HG03066 (cell line): ENCODE measurements around the gene DUSP2.
A peak's percentile ranks its signal among the peaks of the same experiment; 100 is the strongest.

ENCODE experiments used
- ATAC-seq: cut with Tn5 transposase; IDR thresholded peaks from one replicate; pipeline ENCODE4 v1.9.1; 2021; ENCODE audit warnings: low read depth; ENCODE audit not compliant: unreplicated experiment

Gene DUSP2, protein sequence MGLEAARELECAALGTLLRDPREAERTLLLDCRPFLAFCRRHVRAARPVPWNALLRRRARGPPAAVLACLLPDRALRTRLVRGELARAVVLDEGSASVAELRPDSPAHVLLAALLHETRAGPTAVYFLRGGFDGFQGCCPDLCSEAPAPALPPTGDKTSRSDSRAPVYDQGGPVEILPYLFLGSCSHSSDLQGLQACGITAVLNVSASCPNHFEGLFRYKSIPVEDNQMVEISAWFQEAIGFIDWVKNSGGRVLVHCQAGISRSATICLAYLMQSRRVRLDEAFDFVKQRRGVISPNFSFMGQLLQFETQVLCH

DNA sequence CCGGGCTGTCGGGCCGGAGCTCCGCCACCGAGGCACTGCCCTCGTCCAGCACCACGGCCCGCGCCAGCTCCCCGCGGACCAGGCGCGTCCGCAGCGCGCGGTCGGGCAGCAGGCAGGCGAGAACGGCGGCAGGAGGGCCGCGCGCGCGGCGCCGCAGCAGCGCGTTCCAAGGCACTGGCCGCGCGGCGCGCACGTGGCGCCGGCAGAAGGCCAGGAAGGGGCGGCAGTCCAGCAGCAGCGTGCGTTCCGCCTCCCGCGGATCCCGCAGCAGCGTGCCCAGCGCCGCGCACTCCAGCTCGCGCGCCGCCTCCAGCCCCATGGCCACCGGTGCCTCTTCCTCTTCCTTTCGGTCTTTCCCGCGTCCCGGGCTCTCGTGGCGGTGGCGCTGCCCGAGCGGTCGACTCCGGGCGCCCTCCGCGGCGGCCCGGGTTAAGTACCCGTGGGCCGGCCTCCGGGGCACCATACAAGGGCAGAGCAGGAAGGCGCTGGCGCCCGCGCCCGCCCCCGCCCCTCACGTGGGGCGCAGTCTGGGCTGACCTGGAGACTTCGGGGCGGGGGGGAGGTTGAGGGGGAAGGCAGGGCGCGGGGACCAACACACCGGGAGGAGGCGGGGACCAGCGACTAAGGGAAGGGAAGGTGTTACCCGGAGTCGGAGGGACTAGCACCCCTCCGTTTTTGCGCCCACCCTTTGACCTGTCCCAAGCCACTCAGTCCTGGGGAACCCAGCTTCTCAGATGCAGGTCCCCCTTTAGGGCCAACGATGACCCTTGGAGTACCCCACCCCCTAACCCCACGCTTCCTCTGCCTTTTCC is at the start of gene DUSP2:
TSS of gene DUSP2 (minus strand) at position 405 of the 812 bp plus-strand sequence. CDS start at position 319, 86 bp downstream.
- ATAC-seq = peak; percentile 47

DNA sequence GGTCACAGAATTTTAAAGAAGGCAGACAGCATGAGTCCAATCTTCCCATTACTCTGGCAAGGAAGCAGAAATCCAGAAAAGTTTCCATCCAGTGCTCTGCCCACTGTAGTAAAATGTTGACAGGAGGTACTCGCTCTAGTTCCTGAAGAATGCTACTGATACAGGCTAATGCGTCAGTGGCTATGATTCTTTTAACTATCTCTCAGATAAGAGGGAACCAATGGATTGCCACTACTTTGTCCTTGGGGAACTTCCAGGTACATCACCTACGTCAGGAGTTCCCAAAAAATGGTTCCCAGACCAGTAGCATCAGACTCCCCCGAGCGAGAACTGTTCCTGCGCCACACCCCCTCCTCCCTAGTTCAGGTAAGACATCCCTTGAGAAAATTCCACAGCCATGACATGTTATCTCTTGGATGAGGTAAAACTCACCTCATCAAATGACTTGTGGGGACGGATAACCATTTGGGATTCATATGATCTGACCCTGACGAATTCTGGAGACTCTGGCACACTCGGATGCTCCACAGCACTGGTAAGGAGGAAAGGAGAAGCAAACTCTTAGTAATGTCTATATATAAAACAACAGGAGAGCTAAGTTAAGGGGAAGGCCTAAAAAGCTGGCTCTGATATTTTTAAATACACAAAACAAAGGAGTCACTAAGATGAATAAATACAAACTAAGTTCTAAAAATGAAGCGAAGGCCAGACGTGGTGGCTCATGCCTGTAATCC is 46.9 kb upstream of the DUSP2 start:
- no peak for ATAC-seq

DNA sequence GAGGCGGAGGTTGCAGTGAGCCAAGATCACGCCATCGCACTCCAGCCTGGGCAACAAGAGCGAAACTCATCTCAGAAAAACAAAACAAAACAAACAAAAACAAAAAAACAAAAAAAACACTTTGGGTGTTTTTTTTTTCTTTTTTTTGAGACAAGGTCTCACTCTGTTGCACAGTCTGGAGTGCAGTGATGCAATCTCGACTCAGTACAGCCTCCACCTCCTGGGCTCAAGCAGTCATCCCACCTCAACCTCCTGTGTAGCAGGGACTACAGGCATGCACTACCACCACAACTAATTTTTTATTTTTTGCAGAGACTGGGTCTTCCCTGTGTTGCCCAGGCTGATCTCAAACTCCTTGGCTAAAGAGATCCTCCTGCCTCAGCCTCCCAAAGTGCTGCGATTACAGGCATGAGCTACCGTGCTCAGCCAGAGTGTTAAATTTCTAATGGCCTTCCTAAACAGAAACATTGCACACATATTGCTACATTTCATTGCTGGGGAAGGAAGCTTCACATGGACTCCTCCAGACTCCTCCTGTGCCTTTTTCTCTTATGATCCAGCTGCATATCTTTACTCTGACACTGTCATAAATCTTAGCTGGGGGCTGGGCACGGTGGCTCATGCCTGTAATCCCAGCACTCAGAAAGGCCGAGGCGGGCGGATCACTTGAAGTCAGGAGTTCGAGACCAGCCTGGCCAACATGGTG is 43.7 kb upstream of the DUSP2 start:
- no peak for ATAC-seq

DNA sequence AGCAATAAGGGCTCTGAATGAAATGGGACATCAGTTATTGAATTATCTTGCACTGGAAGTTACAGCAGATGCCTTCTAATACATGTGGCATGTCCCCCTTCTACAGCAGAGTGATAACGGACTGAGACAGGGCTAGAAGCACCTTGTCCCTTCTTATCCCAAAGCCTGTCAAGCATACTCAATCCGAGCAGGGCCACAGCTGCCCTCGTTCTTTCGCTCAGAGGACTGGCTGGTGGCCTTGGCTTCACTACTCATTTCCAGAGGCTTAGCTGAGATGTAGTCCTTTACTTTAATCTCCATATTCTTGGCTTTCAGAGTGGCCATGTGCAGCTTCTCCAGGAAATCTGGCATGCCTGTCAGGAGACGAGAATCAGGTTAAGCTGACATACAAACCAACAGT is 41.3 kb upstream of the DUSP2 start:
- ATAC-seq = no peak

DNA sequence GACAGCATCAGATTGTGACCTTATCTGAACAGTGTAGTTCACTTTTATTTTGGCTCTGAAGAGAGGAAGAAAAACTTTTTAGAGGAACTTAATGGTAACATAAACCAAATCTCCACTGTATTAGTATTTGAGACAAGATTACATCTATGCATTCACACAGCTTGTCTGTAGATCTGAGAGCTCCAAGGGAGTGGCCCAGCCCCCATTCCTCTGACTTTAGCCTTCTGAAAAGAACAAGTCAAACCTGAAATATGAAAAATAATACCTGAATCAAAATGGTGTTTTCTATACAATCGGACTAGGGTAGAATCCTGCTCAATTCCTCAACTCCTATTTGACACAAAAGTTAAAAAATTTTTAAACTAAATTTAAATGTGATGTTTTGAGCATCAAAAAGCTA is 40.3 kb upstream of the DUSP2 start:
- no peak for ATAC-seq

DNA sequence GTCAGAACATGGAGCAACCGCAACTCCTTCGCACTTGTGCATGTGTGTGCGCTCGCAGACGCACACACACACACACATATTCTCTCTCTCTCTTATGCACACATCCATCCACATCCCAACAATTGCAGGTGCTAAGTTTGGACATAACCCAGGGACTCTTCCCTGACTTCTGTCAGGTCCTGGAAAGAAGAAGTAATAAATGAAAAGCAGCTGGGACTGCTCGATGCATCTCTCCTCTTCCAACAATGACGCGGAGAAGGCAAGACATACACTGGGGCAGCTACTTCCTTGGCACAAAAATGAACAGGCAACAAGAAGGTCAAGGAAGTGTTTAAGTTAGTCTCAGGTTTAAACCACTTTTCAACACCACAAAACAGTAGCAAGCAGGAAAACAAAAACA is 39.7 kb upstream of the DUSP2 start:
- ATAC-seq = no peak

DNA sequence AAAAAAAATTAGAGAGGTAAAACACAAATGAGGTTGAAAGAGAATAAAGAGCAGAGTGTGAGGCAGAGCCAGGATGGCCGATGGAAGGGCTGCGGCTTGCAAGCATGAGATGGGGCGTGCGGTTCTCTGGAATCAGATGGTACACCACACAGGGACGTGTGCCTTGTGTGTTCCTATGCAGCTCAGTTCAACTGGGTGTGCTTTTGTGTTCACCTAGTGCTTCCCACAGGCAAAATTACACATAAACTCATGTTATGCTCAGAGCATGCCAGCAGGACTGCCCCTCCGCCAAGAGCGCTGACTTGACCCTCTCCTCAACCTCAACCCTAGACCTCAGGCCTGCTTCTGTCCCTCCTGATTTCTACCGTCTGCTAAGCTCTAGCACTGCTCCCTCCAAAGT is 38.9 kb upstream of the DUSP2 start:
- no peak for ATAC-seq

DNA sequence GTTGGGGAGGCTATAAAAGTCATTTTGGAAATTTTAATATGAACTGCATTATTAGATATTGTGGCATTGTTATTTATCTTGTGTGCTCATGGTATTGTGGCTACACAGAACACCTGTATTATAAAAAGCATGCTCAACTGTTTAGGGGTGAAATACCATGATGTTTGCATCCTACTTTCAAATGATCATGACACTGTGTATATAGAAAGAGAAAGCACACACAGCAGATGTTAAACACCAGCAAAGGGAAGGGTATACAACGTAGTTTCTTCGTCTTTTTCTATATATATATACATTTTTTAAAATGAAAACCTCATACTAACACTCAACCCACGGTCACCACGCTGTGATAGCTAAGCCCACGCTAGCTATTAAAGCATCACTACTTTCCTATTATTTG is 36.3 kb upstream of the DUSP2 start:
- ATAC-seq = no peak

DNA sequence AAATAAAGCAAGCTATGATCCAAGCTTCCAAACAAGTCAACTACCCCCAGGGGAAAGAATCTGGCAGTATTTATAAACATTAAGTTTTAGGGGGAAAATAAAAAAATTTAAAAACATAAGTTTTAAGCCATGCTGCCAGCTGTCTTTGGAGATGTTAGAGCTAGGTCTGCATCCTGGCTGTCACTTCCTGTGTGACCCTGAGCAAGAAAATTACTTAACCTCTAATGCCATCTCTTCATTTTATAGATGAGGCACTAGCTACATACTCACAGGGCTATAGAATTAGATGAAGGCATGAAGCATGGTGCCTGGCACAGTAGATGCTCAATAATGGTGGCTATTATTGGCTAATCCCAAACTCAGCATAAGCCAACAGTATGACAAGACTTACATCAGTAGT is 35.3 kb upstream of the DUSP2 start:
- no peak for ATAC-seq

DNA sequence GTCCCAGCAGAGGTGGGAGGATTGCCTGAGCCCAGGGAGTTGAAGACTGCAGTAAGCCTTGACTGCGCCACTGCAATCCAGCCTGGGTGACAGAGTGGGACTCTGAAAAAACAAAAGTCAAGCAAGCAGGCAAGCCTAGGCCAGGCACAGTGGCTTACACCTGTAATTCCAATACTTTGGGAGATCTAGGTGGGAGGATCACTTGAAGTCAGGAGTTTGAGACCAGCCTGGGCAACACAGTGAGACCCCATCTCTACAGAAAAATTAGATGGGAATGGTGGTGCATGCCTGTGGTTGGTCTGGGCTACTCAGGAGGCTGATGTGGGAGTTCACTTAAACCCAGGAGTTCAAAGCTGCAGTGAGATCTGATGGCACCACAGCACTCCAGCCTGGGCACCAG is 34.8 kb upstream of the DUSP2 start:
- ATAC-seq = no peak

DNA sequence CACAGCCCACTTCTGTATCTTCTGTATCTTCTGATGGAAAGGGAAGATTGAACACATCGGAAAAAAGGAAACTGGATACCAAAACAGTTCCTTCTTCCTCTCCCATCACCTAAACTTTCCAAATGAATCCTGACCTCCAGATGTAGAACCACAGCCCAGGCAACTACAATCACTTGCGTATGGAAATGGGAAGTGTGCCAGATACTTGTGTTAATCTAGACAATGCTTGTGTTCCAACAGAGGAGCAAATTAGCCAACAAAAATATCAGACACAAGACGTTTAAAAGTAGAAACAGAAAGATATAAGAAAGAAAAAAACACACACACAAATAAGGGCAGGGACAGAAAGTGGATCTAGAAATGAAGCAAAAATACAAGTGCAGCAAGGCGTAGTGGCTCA is 31.4 kb upstream of the DUSP2 start:
- no peak for ATAC-seq

DNA sequence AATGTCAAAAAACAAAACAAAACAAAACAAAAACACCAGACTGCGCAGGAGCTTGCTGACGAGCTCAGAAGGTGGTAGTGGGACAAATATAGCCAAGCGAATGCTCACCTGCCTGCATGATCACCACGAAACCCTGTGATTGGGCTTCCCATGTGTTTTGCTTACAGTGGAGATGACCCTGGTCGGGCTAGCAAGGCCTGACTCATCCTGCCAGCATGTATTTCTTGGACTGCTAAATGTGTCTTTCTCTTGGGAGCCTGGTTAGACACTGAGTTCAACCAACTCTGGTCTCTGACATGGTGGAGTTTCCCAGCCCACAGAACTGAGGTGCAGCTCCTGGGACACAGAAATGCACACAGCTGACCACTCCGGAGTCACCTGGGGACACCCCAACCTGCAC is 30.7 kb upstream of the DUSP2 start:
- ATAC-seq = no peak

DNA sequence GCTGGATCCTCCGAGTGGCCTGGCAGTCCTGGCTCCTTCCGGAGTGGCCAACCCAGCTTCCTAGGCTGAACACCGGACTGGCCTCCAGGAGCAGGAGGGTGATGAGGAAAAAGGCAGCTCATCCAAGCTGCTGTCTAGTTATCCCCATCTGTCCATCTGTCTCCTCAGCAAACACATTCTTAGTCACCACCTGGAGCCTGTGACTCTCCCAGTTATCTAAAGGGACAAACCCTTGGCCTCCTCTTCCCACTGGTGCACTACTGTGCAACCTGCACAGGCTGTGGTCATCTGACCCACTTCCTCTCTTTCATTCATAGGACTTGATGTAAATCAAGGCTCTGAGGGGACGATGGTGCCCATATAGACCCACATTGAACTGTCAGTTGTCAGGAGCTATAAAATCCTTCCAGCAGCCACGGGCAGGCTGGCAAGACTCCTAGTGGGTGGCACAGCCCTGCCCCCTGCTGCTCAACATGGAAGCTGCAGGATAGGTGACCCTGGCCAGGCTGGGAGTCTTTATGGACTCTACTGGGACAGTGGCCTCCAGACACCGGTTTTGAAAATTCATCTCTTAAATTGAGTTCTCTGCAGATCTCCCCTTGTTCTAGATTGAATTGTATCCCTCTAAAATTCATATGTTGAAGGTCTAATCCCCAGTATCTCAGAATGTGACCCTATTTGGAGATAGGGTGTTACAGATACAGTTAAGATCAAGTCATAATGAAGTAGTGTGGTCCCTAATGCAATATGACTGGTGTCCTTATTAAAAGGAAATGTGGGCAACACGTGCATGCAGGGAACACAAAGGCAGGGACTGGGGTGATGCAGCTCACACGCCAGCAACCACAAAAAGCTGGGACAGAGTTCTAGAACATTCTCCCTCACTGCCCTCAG is 29.3 kb upstream of the DUSP2 start:
- peak; percentile 63 for ATAC-seq

DNA sequence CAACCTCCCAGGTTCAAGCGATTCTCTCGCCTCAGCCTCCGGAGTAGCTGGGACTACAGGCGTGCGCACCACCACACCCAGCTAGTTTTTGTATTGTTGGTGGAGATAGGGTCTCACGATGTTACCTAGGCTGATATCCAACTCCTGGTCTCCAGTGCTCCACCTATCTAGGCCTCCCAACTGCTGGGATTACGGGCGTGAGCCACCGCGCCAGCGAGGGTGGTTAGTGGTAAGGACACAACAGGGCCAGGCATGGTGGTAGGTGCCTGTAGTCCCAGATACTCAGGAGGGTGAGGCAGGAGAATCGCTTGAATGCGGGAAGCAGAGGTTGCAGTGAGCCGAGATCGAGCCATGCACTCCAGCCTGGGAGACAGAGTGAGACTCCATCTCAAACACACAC is 26.6 kb upstream of the DUSP2 start:
- ATAC-seq = no peak

DNA sequence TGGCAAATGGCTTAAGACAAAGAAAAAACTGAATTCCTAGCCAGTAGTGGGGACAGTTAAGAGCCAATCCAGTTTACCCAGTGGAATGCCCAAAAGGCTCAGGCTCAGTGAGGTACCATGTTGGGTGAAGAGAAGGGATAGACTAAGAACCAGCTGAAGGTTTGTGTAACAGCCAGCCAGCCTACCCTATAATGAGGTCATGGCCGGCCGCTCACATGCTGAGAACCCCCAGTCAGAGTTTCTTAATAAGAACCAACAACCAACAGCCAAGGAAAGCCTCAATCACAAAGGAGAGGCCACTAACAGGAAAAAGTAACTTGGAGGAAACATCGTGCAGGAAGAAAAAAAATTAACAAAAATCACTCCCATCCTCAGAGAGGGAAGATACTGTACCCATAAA is 25.4 kb upstream of the DUSP2 start:
- no peak for ATAC-seq

DNA sequence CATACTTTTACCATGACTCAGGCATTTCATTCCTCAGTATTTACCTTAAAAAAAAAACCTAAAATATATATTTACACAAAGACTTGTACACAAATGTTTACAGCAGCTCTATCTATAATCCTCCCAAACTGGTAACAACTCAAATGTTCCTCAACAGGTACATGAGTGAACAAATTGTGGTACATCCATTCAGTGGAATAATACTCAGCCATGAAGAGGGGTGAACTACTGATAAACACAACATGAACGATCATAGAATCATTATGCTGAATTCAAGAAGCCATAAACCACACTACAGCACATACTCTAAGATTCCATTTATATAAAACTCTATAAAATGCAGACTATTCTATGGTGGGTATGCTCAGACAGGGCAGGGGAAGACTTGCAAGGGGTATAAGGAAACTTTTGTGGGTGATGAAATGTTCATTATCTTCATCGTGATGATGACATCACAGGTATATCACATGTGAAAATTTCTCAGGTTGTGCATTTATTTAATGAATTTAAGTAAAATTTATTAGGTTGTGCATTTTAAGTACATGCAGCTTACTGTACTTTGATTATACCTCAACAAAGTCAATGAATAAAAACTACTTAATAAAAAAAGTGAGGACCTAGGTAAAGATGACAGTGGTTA is 24.7 kb upstream of the DUSP2 start:
- no peak for ATAC-seq

DNA sequence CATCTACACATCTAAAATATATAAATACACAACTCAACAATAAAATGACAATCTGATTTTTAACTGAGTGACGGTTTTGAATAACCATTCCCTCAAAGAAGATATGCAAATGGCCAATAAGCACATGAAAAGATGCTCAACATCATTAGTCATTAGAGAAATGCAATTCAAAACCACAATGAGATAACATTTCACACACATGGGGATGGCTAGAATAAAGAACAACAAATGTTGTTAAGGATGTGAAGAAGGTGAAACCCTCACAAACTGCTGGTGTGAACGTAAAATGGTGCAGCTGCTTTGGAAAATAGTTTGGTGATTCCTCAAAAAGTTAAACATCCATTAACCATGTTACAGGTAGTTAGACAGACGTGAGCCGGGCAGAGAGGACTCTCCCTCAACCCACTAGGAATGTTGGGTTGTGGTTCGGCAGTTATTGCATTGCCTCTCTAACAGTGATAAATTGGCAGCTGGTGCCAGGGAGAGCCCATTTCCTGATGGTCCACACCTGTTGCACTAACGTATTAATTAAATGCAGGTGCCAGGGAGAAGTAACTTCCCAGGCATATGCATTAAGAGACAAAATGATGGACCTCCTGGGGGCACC is 22.3 kb upstream of the DUSP2 start:
- ATAC-seq = no peak

DNA sequence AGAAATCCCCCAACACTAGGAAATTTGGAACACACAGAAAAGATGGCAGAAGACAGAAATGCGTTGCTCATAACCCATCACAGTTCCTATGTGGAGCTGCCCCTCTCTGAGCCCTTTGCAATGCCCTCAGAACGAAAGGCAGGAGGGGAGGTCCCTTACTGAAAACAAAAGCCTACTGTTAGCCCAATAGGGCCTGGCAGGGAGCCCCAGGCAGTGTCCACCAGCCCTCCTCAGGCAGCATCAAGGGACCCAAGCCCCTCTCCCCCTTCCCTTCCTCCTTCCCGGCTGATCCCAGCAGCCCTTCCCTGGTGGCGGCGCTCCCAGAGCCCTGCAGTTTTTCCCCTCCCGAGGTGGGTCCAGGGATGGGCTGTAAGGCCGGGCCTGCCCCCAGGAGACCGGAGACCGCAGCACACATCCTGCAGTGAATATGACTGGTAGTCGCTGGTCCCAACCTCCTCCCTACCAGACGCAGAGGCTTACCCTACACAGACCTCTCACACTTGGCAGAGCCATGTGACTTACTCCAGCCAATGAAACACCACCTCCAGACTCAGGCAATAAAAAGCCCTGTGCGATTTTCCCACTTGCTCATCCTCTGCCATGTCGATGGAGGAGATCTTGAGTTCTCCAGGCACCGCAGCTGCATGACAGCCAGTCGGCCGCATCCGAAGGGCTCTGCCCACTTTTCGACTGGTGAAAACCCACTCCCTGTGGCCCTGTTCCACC is 19.4 kb upstream of the DUSP2 start:
- peak; percentile 65 for ATAC-seq
